ENCODE measurements around the gene NR4A1. TPM values are rescaled to one million over a fixed set of nuclear protein-coding genes. Genes with fewer than 3 reads are reported as not detected.

NR4A1 gene
- total RNA-seq, 8 experiments from 2014 or later, result 3.4 to 11.8 (median 7.7) TPM

DNA sequence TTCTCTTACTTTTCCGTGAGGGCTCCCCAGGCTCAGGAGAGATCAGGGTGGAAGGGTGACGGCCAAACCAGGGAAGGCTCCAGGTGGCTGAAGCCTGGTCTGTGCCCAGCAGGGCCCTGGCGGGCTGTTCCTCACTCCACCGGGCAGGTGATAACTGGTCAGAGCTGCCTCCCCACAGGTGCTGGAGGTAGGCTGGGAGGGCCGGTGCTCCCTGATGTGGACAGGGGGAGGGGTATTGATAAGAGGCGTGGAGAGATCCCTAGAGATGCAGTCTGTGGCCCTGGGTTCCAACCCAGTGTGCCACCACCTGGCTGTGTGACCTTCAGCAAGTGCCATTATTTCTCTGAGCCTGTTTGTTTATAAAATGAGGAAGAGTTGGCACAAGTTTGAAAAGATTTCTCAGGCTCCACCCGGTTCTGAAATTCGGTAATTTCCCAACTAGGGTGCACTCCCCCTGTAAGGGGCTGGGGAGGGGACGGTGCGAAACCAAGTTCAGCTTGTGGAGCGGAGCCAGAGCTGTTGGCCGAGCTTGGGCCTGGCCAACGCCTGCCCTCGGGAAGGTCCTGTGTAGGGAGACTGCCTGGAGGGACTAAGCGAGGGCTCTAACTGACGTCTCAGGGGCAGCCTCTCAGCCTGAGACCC, 1.0 kb upstream of the NR4A1 start:
- WGBS, 10 experiments, result 0 to 67% (median 13%) methylated on average over 1 to 5 of the region's 16 CpGs; no CpG with 5 or more reads in 4 of the 10 experiments
- peak overlapping the region; percentile 33 to 43 (median 34) for H3K4me3 ChIP-seq
- no peak for ATAC-seq (replicated peaks in 6 of 8)
- H3K4me1 ChIP-seq (replicated peaks in 1 of 2), result peaks cover 11 to 14% of the 10 kb centered on the region in 2 donors
- peak overlapping the region in 1 of 2 donors; percentile 26 for H3K27ac ChIP-seq
- in situ Hi-C loops (cut with MboI; ENCODE audit: low pct_unique_long_range_greater_than_20kb in 2 of 9, low sequenced_read_pairs in 9 of 9, unreplicated experiment in 9 of 9), result no loop called here

DNA sequence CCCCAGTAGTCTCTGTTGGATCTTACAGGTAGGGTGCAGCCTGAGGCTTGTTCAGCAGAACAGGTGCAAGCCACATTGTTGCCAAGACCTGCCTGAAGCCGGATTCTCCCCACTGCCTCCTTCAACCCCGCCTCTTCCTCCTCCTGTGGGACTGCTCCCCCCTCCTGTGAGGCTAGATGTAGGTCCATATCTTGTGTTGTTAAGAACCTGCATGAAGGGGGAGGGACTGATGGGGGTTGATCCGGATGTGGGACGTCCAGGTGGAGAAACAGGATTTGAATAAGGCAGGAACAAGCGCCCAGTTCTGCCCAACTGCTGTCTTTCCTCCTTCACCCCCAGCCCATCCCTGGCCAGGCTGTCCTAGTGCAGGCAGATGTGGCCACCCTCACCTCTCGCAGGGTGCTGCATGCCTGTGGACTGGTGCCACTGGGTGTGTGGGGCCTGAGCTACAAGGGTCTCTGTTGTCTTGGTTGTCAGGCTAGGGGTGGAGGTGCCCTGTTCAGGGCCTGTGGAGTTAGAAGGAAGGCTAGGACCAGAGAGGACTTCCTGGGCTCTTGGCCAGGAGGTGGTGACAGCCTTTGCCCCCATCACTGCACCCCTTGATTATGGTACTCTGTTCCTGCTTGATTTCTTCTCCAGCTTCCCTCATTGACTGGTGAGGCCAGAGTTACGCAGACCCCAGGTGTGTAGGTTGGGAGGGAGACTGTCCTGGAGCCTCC, 1.4 kb downstream of the NR4A1 start:
- no peak overlapping the region for H3K4me3 ChIP-seq
- H3K27ac ChIP-seq, result no peak overlapping the region
- in situ Hi-C loops (cut with MboI; ENCODE audit: low pct_unique_long_range_greater_than_20kb in 2 of 9, low sequenced_read_pairs in 9 of 9, unreplicated experiment in 9 of 9), result no loop called here
- peaks cover 11 to 14% of the 10 kb centered on the region in 2 donors for H3K4me1 ChIP-seq (replicated peaks in 1 of 2)
- 80 to 100% (median 92%) methylated on average over 1 to 3 of the region's 7 CpGs; no CpG with 5 or more reads in 6 of the 10 experiments for WGBS, 10 experiments
- no peak for ATAC-seq (replicated peaks in 6 of 8)

DNA sequence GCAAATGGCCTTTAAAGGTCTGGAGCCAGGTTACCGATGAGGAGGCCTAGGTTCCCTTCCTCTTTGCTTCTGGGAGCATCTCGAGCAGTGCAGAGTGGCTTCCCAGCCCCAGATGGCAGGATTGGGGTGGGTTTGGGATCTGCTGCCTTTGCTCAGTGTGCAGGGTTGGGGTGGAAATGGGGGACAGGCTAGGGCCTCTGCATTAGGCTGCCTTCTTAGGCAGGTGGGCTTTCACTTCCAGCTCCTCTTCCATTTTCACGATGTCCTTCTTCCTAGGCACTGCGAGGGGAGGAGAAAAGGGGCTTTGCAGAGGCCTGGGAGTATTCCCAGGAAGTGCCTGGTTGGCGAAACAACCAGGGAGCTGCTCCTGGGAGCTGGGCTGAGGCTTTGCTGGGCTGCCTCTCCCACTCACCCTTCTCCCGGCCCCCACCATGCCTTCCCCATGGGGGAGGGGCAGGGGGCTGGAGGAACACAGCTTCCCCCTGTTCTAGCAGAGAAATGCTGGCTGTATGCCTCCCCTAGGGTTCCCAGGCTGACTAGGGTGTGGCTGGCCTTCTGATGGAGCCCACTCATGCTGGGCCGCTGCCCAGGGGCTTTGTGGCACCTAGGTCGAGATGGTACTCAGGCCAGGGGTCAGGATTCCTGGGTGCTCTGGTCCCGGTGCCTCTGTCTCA, 2.4 kb downstream of the NR4A1 start:
- H3K4me1 ChIP-seq (replicated peaks in 1 of 2), result peaks cover 11 to 14% of the 10 kb centered on the region in 2 donors
- no peak overlapping the region for H3K4me3 ChIP-seq
- in situ Hi-C loops (cut with MboI; ENCODE audit: low pct_unique_long_range_greater_than_20kb in 2 of 9, low sequenced_read_pairs in 9 of 9, unreplicated experiment in 9 of 9), result no loop called here
- 70 to 100% (median 87%) methylated on average over 1 to 3 of the region's 9 CpGs; no CpG with 5 or more reads in 4 of the 10 experiments for WGBS, 10 experiments
- no peak for ATAC-seq (replicated peaks in 6 of 8)
- H3K27ac ChIP-seq, result no peak overlapping the region

DNA sequence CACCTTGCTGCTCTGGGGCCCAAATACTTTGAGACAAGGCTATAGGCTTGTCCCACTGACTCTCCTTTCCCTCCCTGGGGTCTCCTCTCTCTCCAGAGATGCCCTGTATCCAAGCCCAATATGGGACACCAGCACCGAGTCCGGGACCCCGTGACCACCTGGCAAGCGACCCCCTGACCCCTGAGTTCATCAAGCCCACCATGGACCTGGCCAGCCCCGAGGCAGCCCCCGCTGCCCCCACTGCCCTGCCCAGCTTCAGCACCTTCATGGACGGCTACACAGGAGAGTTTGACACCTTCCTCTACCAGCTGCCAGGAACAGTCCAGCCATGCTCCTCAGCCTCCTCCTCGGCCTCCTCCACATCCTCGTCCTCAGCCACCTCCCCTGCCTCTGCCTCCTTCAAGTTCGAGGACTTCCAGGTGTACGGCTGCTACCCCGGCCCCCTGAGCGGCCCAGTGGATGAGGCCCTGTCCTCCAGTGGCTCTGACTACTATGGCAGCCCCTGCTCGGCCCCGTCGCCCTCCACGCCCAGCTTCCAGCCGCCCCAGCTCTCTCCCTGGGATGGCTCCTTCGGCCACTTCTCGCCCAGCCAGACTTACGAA, 3.1 kb downstream of the NR4A1 start:
- no peak for ATAC-seq (replicated peaks in 6 of 8)
- H3K27ac ChIP-seq, result no peak overlapping the region
- WGBS, 10 experiments, result 60 to 95% (median 89%) methylated on average over 3 to 8 of the region's 21 CpGs; no CpG with 5 or more reads in 7 of the 10 experiments
- H3K4me1 ChIP-seq (replicated peaks in 1 of 2), result peaks cover 11 to 17% of the 10 kb centered on the region in 2 donors
- no peak overlapping the region for H3K4me3 ChIP-seq
- in situ Hi-C loops (cut with MboI; ENCODE audit: low pct_unique_long_range_greater_than_20kb in 2 of 9, low sequenced_read_pairs in 9 of 9, unreplicated experiment in 9 of 9), result no loop called here

DNA sequence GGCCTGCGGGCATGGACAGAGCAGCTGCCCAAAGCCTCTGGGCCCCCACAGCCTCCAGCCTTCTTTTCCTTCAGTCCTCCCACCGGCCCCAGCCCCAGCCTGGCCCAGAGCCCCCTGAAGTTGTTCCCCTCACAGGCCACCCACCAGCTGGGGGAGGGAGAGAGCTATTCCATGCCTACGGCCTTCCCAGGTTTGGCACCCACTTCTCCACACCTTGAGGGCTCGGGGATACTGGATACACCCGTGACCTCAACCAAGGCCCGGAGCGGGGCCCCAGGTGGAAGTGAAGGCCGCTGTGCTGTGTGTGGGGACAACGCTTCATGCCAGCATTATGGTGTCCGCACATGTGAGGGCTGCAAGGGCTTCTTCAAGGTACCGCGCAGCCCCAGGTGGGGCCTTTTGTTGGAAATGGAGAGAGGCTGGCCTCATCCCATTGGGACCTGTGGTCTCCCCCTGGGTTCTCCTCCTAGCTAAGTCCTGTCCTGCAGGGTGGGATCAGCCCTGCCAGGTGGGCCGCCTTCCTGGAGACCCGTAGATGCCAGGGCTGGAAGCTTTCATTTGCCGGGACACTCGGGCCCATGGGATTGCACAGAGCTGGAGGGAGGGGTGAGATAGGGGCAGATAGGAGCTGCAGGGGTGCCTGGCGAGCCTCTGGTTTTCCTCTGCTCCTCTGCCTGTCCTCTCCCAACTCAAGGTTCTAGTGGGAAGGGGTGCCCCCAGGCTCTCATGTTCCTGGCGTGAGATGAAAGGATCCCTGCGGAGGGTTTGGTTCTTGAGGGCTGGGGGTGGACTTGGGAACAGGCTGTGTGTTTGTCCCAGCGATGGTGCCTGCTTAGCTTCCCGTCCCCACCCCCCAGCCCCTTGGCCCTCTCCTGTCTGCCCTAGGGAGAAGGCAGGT, 3.8 kb downstream of the NR4A1 start:
- peaks cover 8 to 12% of the 10 kb centered on the region in 2 donors for H3K4me1 ChIP-seq (replicated peaks in 1 of 2)
- in situ Hi-C loops (cut with MboI; ENCODE audit: low pct_unique_long_range_greater_than_20kb in 2 of 9, low sequenced_read_pairs in 9 of 9, unreplicated experiment in 9 of 9), result no loop called here
- WGBS, 10 experiments, result 60 to 100% (median 95%) methylated on average over 1 to 4 of the region's 21 CpGs; no CpG with 5 or more reads in 6 of the 10 experiments
- no peak overlapping the region for H3K27ac ChIP-seq
- no peak for ATAC-seq (replicated peaks in 6 of 8)
- no peak overlapping the region for H3K4me3 ChIP-seq

GRCh38 chr12:52055731-52056711, 4.8 kb downstream of the NR4A1 start:
- Histone ChIP-seq H3K27ac (no peak overlapping the region), H3K4me3 (no peak overlapping the region), H3K4me1 (replicated peaks in 1 of 2) (peaks cover 4 to 8% of the 10 kb centered on the region in 2 donors)
- 50 to 100% (median 92%) methylated on average over 1 to 7 of the region's 27 CpGs; no CpG with 5 or more reads in 4 of the 10 experiments for WGBS, 10 experiments
- in situ Hi-C loops (cut with MboI; ENCODE audit: low pct_unique_long_range_greater_than_20kb in 2 of 9, low sequenced_read_pairs in 9 of 9, unreplicated experiment in 9 of 9), result no loop called here
- ATAC-seq (replicated peaks in 6 of 8), result no peak

DNA sequence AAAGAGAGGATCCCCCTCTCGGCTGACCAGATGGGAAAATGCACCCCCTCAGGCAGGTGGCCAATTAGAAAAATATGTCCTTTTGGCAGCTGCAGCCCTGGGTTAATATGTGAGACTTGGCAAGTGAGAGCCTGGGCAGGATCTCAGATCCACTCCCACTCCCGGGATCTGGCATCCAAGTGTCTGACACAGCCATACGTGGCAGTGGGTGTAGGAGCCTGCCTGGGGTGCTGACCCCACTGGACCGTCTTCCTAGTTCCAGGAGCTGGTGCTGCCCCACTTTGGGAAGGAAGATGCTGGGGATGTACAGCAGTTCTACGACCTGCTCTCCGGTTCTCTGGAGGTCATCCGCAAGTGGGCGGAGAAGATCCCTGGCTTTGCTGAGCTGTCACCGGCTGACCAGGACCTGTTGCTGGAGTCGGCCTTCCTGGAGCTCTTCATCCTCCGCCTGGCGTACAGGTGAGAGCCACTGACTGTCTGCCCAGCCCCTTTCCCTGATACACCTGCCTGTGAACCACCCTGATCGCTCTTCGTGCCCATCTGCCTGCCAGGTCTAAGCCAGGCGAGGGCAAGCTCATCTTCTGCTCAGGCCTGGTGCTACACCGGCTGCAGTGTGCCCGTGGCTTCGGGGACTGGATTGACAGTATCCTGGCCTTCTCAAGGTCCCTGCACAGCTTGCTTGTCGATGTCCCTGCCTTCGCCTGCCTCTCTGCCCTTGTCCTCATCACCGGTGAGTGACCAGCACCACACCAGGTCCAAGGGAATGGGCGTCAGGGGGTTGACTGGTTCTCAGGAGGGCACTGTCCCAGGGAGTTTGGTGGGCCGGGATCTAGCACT, 5.8 kb downstream of the NR4A1 start:
- Histone ChIP-seq H3K27ac (no peak overlapping the region), H3K4me3 (no peak overlapping the region), H3K4me1 (replicated peaks in 1 of 2) (peaks cover 3 to 5% of the 10 kb centered on the region in 2 donors)
- 20 to 100% (median 80%) methylated on average over 1 to 8 of the region's 23 CpGs; no CpG with 5 or more reads in 3 of the 10 experiments for WGBS, 10 experiments
- no peak for ATAC-seq (replicated peaks in 6 of 8)
- in situ Hi-C loops (cut with MboI; ENCODE audit: low pct_unique_long_range_greater_than_20kb in 2 of 9, low sequenced_read_pairs in 9 of 9, unreplicated experiment in 9 of 9), result no loop called here

DNA sequence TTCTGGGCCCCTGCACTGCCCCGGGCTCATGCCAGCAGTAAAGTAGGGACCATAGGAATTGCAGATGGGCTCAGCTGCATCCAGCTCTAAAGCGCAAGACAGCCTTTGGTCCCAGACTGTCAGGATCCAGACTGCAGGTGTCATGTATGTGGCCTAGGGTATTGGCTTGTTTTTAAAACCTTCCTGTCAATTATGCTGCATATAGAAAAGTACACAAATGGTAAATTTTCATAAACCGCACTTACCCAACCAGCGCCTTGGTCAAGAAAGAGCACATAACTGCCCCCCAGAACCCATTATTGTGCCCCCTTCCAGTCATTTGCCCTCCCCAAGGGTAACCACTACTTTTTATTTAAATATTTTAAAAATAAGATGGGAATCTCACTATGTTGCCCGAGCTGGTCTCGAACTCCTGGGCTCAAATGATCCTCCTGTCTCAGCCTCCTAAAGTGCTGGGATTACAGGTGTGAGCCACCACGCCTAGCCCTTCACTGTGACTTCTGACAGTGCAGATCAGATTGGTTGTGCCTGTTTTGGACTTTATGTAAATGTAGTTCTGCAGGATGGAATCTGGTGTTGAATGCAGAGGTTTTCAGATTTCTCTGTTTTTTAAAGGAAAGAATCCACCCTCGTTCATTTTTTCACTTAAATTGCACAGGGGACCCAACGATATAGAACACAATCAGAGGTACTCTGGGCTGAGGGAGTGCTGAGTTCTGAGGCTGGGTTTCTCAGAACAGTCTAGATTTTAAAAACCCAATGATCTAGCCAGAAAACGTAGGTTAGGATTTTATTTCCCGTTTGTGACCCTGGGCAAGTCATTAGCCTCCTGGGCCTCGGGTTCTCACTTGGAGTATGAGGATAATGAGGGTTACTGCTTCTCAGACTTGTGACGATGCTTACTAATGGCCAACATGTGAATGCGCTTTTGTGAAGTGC, 6.7 kb downstream of the NR4A1 start:
- WGBS, 10 experiments, result 65 to 100% (median 89%) methylated on average over 1 to 12 of the region's 14 CpGs; no CpG with 5 or more reads in 3 of the 10 experiments
- Histone ChIP-seq H3K4me3 (no peak overlapping the region), H3K27ac (no peak overlapping the region)

GRCh38 chr12:52058631-52059361, 7.6 kb downstream of the NR4A1 start:
- WGBS, 10 experiments, result 39 to 100% (median 78%) methylated on average over 1 to 23 of the region's 25 CpGs; no CpG with 5 or more reads in 4 of the 10 experiments
- H3K27ac ChIP-seq, result no peak overlapping the region
- in situ Hi-C loops (cut with MboI; ENCODE audit: low pct_unique_long_range_greater_than_20kb in 2 of 9, low sequenced_read_pairs in 9 of 9, unreplicated experiment in 9 of 9), result no loop called here
- H3K4me3 ChIP-seq, result no peak overlapping the region
- no peak for ATAC-seq (replicated peaks in 6 of 8)
- peaks cover 10% of the 10 kb centered on the region in 2 donors for H3K4me1 ChIP-seq (replicated peaks in 1 of 2)

More for the DNA sequence above, 6.7 kb downstream of the NR4A1 start:
- in situ Hi-C loops (cut with MboI; ENCODE audit: low pct_unique_long_range_greater_than_20kb in 2 of 9, low sequenced_read_pairs in 9 of 9, unreplicated experiment in 9 of 9), result no loop called here
- ATAC-seq (replicated peaks in 6 of 8), result no peak
- peaks cover 2 to 6% of the 10 kb centered on the region in 2 donors for H3K4me1 ChIP-seq (replicated peaks in 1 of 2)
